GM12864 (cell line): ENCODE data around the gene AP1M2.
"Not testable (repeated sequence)": the region's sequence is repeated elsewhere in the genome, so short reads cannot be mapped to it uniquely, and the experiment has no call there.

Experiments used
- DNase-seq: peaks from one replicate; pipeline ENCODE4 v3.0.0-alpha.2; 2011; ENCODE audit warnings: low read depth
- H3K4me3 ChIP-seq: 2 replicates; pipeline ENCODE4 v1.5.1; 2011; ENCODE audit warnings: mild to moderate bottlenecking, low read depth, low read length, control low read depth
- TF ChIP-seq, protein P1 (sequence below): IDR thresholded peaks from 2 replicates; pipeline ENCODE4 v1.5.1; 2011; ENCODE audit warnings: low read depth, mild to moderate bottlenecking, moderate library complexity, low read length, control low read depth, inconsistent platforms; ENCODE audit errors: missing control alignments

AP1M2 gene

DNA sequence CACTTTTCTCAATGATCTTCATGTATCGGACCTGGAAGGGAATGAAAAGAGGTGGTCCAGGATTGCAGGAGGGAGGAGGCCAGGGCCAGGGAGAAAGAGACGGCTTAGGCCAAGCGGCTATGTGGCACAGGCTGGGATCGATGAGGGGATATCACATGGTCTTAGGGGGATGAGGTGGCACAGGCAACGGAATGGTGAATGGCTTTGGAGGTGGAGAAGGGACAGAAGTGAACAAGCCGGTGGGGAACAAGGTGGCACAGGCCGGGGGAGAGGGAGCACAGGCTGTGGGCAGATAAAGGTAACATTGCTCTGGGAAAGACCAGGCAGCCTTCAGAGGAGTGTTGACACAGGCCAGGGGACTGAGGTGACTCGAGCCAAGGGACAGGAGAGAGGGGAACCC, 12.7 kb downstream of the AP1M2 start:
- no peak overlapping the region for H3K4me3 ChIP-seq
- TF ChIP-seq, protein P1, sequence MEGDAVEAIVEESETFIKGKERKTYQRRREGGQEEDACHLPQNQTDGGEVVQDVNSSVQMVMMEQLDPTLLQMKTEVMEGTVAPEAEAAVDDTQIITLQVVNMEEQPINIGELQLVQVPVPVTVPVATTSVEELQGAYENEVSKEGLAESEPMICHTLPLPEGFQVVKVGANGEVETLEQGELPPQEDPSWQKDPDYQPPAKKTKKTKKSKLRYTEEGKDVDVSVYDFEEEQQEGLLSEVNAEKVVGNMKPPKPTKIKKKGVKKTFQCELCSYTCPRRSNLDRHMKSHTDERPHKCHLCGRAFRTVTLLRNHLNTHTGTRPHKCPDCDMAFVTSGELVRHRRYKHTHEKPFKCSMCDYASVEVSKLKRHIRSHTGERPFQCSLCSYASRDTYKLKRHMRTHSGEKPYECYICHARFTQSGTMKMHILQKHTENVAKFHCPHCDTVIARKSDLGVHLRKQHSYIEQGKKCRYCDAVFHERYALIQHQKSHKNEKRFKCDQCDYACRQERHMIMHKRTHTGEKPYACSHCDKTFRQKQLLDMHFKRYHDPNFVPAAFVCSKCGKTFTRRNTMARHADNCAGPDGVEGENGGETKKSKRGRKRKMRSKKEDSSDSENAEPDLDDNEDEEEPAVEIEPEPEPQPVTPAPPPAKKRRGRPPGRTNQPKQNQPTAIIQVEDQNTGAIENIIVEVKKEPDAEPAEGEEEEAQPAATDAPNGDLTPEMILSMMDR = no peak
- no peak for DNase-seq

DNA sequence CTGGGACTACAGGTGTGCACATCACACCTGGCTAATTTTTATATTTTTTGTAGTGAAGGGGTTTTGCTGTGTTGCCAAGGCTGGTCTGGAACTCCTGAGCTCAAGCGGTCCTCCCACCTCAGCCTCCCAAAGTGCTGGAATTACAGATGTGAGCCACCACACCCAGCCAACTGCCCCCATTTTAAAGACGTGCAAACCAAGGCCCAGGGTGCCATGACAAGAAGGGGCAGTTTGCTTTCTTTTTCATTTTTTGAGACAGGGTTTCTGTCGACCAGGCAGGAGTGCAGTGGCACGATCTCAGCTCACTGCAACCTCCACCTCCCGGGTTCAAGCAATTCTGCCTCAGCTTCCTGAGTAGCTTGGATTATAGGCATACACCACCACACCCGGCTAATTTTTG, 13.3 kb downstream of the AP1M2 start:
- H3K4me3 ChIP-seq, DNase-seq: not testable (repeated sequence)

DNA sequence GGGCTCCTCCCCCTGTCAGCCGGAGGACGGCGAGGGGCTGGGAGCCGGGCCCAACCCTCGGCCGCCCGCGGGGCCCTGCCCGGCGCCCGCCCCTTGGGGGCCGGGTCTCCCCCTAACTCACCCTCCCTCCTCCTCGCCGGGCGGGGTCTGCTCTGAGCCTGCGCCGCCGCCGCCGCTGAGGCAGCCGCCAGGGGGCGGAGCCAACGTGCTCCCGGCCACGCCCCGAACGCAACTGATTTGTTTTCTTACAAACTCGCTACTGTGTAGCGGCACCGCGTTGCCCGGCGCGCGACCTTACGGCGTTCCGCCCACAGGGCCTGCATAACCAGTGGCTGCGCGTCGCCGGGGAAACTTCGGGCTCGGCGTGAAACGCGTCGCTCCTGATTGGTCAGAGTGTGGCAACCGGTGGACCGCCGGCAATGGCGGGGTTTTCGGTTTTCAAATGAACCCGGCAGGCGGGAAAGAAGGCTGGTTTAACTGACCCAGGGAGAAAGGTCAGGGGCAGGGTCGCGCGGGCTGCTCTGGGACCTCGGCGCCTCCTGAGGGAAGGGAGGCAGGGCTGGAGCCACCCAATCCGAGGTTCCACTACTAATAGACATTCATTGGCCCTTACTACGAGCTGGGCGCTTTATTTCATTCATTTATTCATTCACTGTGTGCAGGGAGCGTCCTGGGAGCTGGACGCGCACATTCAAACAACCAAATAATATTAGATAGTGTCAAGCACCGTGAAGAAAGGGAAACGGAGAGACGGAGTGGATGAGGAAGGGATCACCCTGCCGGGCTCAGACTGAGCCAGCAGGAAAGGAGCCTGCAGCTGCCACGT, 18.1 kb downstream of the AP1M2 start, which contains the start of gene CDKN2D:
TSS of gene CDKN2D (minus strand) at position 154 of the 826 bp plus-strand sequence. CDS start 326 bp downstream, outside the sequence.
- TF ChIP-seq, protein P1 = no peak
- H3K4me3 ChIP-seq = peak within 1 kb of the TSS; percentile 76
- DNase-seq = peak; percentile 99

DNA sequence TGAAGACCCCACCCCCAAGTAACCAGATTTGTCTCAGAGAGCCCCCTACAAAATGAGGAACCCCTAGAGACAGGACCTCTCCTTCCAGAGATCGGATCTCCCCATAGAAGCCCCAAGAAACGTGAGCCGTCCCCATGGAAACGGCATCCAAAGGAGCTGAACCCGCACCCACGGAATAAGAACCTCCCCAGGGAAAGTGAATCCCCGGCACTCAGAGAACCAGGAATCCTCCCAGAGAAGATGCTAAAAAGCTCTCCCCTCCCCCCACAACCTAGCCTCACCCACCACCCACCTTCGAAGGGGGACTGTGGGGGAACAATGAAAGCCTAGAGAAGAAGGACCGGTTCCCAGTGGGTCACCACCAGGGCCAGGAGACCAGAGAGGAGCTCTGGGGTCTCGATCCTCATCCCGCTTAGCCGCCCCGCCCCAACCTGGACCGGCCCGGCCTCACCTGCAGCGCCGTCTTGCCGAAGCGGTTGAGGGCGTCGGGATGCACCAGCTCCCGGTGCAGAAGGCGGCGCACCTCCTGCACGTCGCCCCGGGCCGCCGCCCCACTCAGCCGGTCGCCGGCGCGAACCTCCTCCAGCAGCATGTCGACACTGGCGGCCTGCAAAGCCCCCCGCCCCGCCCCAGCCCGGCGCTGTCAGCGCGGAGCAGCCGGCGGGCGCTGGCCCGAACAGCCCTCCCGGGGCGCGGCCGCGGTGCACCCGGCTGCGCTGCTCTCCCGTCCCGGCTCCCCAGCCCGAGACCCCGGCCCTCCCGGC, 18.9 kb downstream of the AP1M2 start:
- peak overlapping the region; percentile 71 for H3K4me3 ChIP-seq
- TF ChIP-seq, protein P1 = peak; percentile 6
- no peak for DNase-seq

GRCh38 chr19:10567656-10568055, 19.5 kb downstream of the AP1M2 start:
- peak overlapping the region; percentile 71 for H3K4me3 ChIP-seq
- no peak for DNase-seq
- TF ChIP-seq, protein P1 = no peak

GRCh38 chr19:10566658-10567410, 20.3 kb downstream of the AP1M2 start:
- peak; percentile 76 for DNase-seq
- TF ChIP-seq, protein P1 = no peak
- H3K4me3 ChIP-seq = peak overlapping the region; percentile 83; the same call in 1 of the 2 replicates

DNA sequence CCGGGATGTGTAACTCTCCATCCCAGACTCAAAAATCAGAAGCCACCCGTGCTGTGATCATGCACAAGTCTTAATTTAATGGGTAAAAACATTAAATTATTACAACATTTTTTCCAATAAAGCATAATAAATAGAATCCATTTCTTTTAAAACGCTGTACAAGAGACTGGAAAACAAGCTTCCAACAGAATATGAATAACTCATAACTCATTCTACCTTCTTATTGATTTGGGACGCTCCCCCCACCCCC, 20.8 kb downstream of the AP1M2 start:
- no peak for DNase-seq
- peak overlapping the region; percentile 83 for H3K4me3 ChIP-seq
- TF ChIP-seq, protein P1 = no peak
